SKM-1 treated with dmso at 0.1 percent for 144 hours (cell line): ENCODE measurements around the gene CACNA1B.
"Not testable (repeated sequence)": the region's sequence is repeated elsewhere in the genome, so short reads cannot be mapped to it uniquely, and the experiment has no call there.

ENCODE experiments used
- DNase-seq: peaks from one replicate; lab custom pipeline; 2025; ENCODE audit not compliant: unreplicated experiment; lab: John Stamatoyannopoulos, UW

Gene CACNA1B

GRCh38 chr9:137877506-137878122 is at the start of gene CACNA1B:
Gene CACNA1B, plus strand, starts transcription at chr9:137877782. Its CDS starts 152 bp downstream, at chr9:137877934.
- not testable (repeated sequence) for DNase-seq

- no peak for DNase-seq
Observed at GRCh38 chr9:137827908-137828526, 49.6 kb upstream of the CACNA1B start.

- DNase-seq, result no peak
Observed at GRCh38 chr9:137828527-137829259, 48.9 kb upstream of the CACNA1B start.

GRCh38 chr9:137829260-137829996 is 48.2 kb upstream of the CACNA1B start:
- no peak for DNase-seq

- no peak for DNase-seq
Observed at GRCh38 chr9:137832191-137832700, 45.3 kb upstream of the CACNA1B start.

GRCh38 chr9:137832830-137833590 is 44.6 kb upstream of the CACNA1B start:
- DNase-seq, result no peak

- DNase-seq, result no peak
Observed at GRCh38 chr9:137833721-137834613, 43.6 kb upstream of the CACNA1B start.

GRCh38 chr9:137834846-137835546 is 42.6 kb upstream of the CACNA1B start:
- DNase-seq, result no peak

GRCh38 chr9:137836151-137836830 is 41.3 kb upstream of the CACNA1B start:
- no peak for DNase-seq

- DNase-seq, result no peak
Observed at GRCh38 chr9:137836831-137837241, 40.7 kb upstream of the CACNA1B start.

GRCh38 chr9:137837345-137838278 is 40.0 kb upstream of the CACNA1B start:
- DNase-seq, result no peak

- DNase-seq, result no peak
Observed at GRCh38 chr9:137838576-137838975, 39.0 kb upstream of the CACNA1B start.

- DNase-seq, result no peak
Observed at GRCh38 chr9:137843355-137843754, 34.2 kb upstream of the CACNA1B start.

- DNase-seq, result no peak
Observed at GRCh38 chr9:137851516-137852267, 25.9 kb upstream of the CACNA1B start.

- no peak for DNase-seq
Observed at GRCh38 chr9:137853392-137853995, 24.1 kb upstream of the CACNA1B start.

GRCh38 chr9:137860361-137860760 is 17.2 kb upstream of the CACNA1B start:
- no peak for DNase-seq
